ENCODE measurements around the gene ARID3B. TPM values are rescaled to one million over a fixed set of nuclear protein-coding genes. Genes with fewer than 3 reads are reported as not detected.

ARID3B gene
- total and polyA plus RNA-seq, 2 donors (not counting 1 experiment from before 2014, with no cell fraction given), result 0.72 to 0.99 TPM

- H3K36me3 ChIP-seq (ENCODE audit: control insufficient read depth, insufficient read depth, low read length), result no peaks in the 10 kb centered on the region
- H3K27me3 ChIP-seq (ENCODE audit: control insufficient read depth, insufficient read depth, low read length), result no peaks in the 10 kb centered on the region
- H4K20me1 ChIP-seq (ENCODE audit: control insufficient read depth, extremely low read depth, insufficient read depth, low read length), result no peaks in the 10 kb centered on the region
- no peak overlapping the region for H3K9ac ChIP-seq (ENCODE audit: insufficient read depth, low read length)
- no peak for DNase-seq (ENCODE audit: low read depth in 2 of 2)
- no peak overlapping the region for H2AFZ ChIP-seq (ENCODE audit: low read length)
- no peaks in the 10 kb centered on the region for H3K79me2 ChIP-seq (ENCODE audit: control insufficient read depth, insufficient read depth, low read length)
- no peak overlapping the region for H3K27ac ChIP-seq (ENCODE audit: insufficient read depth, low read length)
- TF ChIP-seq, protein P1, sequence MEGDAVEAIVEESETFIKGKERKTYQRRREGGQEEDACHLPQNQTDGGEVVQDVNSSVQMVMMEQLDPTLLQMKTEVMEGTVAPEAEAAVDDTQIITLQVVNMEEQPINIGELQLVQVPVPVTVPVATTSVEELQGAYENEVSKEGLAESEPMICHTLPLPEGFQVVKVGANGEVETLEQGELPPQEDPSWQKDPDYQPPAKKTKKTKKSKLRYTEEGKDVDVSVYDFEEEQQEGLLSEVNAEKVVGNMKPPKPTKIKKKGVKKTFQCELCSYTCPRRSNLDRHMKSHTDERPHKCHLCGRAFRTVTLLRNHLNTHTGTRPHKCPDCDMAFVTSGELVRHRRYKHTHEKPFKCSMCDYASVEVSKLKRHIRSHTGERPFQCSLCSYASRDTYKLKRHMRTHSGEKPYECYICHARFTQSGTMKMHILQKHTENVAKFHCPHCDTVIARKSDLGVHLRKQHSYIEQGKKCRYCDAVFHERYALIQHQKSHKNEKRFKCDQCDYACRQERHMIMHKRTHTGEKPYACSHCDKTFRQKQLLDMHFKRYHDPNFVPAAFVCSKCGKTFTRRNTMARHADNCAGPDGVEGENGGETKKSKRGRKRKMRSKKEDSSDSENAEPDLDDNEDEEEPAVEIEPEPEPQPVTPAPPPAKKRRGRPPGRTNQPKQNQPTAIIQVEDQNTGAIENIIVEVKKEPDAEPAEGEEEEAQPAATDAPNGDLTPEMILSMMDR (conservative IDR thresholded peaks at IDR 0.05 in 1 of 2, IDR thresholded peaks at IDR 0.05 in 1 of 2; ENCODE audit: low read depth in 1 of 2, low read length in 2 of 2), result no peak
- TF ChIP-seq EZH2 (IDR thresholded peaks at IDR 0.05; ENCODE audit: low read length, missing control alignments), result no peak
- no peaks in the 10 kb centered on the region for H3K9me3 ChIP-seq (ENCODE audit: control insufficient read depth, insufficient read depth, low read depth, low read length)
- H3K4me2 ChIP-seq (ENCODE audit: extremely low read depth, insufficient read depth, low read length), result no peak overlapping the region
- H3K4me3 ChIP-seq (replicated peaks in 1 of 4; ENCODE audit: control extremely low read depth in 1 of 4, insufficient read depth in 1 of 4, low read depth in 3 of 4, low read length in 4 of 4), result no peak overlapping the region
- peaks cover 6% of the 10 kb centered on the region for H3K4me1 ChIP-seq (ENCODE audit: control insufficient read depth, extremely low read depth, insufficient read depth, low read length)
Observed at GRCh38 chr15:74569731-74570070, 28.7 kb downstream of the ARID3B start.

DNA sequence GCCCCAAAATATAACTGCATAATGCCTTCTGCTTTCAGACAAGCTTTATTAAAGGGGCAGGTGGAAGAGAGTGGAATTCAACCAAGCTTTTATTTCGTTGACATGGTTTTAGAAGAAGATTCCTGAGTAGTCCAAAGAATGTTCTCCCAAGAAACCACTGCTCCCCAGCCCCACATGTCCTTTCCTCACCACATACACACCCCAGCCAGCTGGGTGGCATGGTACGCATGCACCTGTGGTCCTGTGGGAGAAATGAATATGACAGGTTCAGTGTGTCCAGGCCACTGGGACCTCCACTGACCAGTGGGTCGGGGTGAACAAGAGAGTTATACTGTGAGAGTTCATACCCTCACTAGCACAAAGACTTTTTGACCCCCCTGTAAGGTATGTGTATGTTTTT is 30.2 kb downstream of the ARID3B start:
- Histone ChIP-seq H3K9me3 (ENCODE audit: control insufficient read depth, insufficient read depth, low read depth, low read length) (no peaks in the 10 kb centered on the region), H3K4me2 (ENCODE audit: extremely low read depth, insufficient read depth, low read length) (no peak overlapping the region), H3K4me1 (ENCODE audit: control insufficient read depth, extremely low read depth, insufficient read depth, low read length) (peaks cover 6% of the 10 kb centered on the region), H2AFZ (ENCODE audit: low read length) (no peak overlapping the region), H3K36me3 (ENCODE audit: control insufficient read depth, insufficient read depth, low read length) (no peaks in the 10 kb centered on the region), H3K27me3 (ENCODE audit: control insufficient read depth, insufficient read depth, low read length) (no peaks in the 10 kb centered on the region), H3K27ac (ENCODE audit: insufficient read depth, low read length) (no peak overlapping the region), H3K4me3 (replicated peaks in 1 of 4; ENCODE audit: control extremely low read depth in 1 of 4, insufficient read depth in 1 of 4, low read depth in 3 of 4, low read length in 4 of 4) (no peak overlapping the region), H3K9ac (ENCODE audit: insufficient read depth, low read length) (no peak overlapping the region), H4K20me1 (ENCODE audit: control insufficient read depth, extremely low read depth, insufficient read depth, low read length) (no peaks in the 10 kb centered on the region), H3K79me2 (ENCODE audit: control insufficient read depth, insufficient read depth, low read length) (no peaks in the 10 kb centered on the region)
- no peak for TF ChIP-seq EZH2 (IDR thresholded peaks at IDR 0.05; ENCODE audit: low read length, missing control alignments)
- TF ChIP-seq, protein P1 (conservative IDR thresholded peaks at IDR 0.05 in 1 of 2, IDR thresholded peaks at IDR 0.05 in 1 of 2; ENCODE audit: low read depth in 1 of 2, low read length in 2 of 2), result no peak
- no peak for DNase-seq (ENCODE audit: low read depth in 2 of 2)

DNA sequence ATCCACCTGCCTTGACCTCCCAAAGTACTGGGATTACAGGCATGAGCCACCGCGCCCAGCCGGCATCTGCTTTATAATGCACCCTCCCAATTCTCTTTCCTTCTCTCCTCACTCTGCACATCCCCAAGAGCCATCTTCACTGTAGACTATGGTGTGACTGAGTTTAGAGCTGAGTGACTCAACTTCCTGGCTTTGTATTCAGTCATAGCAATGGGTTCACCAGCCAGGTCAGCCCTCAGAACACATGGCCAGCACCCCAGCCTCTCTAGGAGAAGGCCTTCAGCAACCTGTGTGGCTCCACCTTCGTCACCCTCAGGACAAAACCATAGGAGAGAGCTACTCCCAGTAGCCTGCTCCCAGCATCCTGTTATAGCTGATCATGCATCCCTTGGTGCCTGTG is 33.0 kb downstream of the ARID3B start:
- Histone ChIP-seq H3K79me2 (ENCODE audit: control insufficient read depth, insufficient read depth, low read length) (no peaks in the 10 kb centered on the region), H3K9me3 (ENCODE audit: control insufficient read depth, insufficient read depth, low read depth, low read length) (no peaks in the 10 kb centered on the region), H3K4me1 (ENCODE audit: control insufficient read depth, extremely low read depth, insufficient read depth, low read length) (peaks cover 6% of the 10 kb centered on the region), H3K27ac (ENCODE audit: insufficient read depth, low read length) (no peak overlapping the region), H3K4me3 (replicated peaks in 1 of 4; ENCODE audit: control extremely low read depth in 1 of 4, insufficient read depth in 1 of 4, low read depth in 3 of 4, low read length in 4 of 4) (no peak overlapping the region), H2AFZ (ENCODE audit: low read length) (no peak overlapping the region), H3K36me3 (ENCODE audit: control insufficient read depth, insufficient read depth, low read length) (no peaks in the 10 kb centered on the region), H3K4me2 (ENCODE audit: extremely low read depth, insufficient read depth, low read length) (no peak overlapping the region), H4K20me1 (ENCODE audit: control insufficient read depth, extremely low read depth, insufficient read depth, low read length) (no peaks in the 10 kb centered on the region), H3K27me3 (ENCODE audit: control insufficient read depth, insufficient read depth, low read length) (no peaks in the 10 kb centered on the region), H3K9ac (ENCODE audit: insufficient read depth, low read length) (no peak overlapping the region)
- peak in 1 of 2 donors; percentile 23 for DNase-seq (ENCODE audit: low read depth in 2 of 2)
- TF ChIP-seq, protein P1 (conservative IDR thresholded peaks at IDR 0.05 in 1 of 2, IDR thresholded peaks at IDR 0.05 in 1 of 2; ENCODE audit: low read depth in 1 of 2, low read length in 2 of 2), result no peak
- no peak for TF ChIP-seq EZH2 (IDR thresholded peaks at IDR 0.05; ENCODE audit: low read length, missing control alignments)
